GM21381 (cell line): Measurements from ENCODE around the gene KDM4F.

ENCODE experiments used
- ATAC-seq: cut with Tn5 transposase; IDR thresholded peaks from one replicate; pipeline ENCODE4 v1.9.1; 2021; ENCODE audit warnings: mild to moderate bottlenecking, moderate library complexity; ENCODE audit not compliant: unreplicated experiment

KDM4F gene

DNA sequence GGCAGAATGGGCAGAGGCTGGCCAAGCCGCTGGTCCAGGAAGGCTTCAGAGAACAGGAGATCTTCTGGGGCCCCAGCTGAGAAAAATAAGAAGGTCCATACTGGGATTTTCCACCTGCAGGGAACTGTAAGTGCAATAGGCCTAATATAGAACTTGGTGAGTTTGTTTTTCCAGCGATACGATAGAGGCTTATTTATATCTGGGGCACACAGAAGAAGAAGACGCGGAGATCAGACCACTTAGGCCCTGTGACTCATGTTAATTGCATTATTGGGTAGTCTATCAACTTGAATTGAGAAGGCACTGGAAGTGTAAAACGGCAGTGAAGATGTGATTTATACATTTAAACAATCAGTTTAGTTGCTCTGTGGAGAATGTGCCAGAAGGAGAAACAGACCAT lies 9.8 kb downstream of the KDM4F start:
- no peak for ATAC-seq

DNA sequence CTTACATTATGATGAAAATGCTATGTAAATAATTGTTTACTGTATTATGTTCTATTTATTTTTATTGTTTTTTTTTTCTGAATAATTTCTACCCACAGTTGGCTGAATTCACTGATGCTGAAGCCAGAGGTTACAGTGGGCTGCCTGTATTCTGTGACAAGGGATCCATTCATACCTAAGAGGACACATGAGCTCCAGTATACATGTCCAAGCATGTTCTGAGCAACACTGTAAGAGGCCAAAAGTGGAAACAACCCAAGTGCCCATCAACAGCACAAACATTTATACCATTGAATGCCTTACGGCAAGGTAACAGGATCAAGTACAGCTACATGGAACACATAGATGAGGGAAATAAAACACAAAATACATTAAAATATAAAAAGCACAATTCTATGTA lies 16.1 kb downstream of the KDM4F start:
- ATAC-seq = no peak

- ATAC-seq = peak; percentile 36
These were observed 17.5 kb downstream of the KDM4F start, which contains the start of gene SRSF8 for GRCh38 chr11:95066716-95067038. SRSF8 (plus strand) TSS chr11:95066919; CDS start chr11:95067227, 308 bp downstream.

DNA sequence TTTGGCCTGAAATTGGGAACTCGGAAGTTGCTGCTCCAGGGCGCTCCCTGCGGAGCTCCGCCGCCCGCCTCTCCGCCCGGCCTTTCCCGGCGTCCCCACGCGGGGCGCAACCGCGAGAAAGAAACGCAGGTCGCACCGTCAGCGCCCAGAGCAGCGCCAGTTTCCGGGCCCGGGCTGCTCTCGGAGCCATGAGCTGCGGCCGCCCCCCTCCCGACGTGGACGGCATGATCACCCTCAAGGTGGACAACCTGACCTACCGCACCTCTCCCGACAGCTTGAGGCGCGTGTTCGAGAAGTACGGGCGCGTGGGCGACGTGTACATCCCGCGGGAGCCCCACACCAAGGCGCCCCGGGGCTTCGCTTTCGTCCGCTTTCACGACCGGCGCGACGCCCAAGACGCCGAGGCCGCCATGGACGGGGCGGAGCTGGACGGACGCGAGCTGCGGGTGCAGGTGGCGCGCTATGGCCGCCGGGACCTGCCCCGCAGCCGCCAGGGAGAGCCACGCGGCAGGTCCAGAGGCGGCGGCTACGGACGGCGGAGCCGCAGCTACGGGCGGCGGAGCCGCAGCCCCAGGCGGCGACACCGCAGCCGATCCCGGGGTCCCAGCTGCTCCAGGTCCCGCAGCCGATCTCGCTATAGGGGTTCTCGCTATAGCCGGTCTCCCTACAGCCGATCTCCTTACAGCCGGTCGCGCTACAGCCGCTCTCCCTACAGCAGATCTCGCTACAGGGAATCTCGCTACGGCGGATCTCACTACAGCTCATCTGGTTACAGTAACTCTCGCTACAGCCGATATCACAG lies 18.0 kb downstream of the KDM4F start:
- peak; percentile 68 for ATAC-seq

DNA sequence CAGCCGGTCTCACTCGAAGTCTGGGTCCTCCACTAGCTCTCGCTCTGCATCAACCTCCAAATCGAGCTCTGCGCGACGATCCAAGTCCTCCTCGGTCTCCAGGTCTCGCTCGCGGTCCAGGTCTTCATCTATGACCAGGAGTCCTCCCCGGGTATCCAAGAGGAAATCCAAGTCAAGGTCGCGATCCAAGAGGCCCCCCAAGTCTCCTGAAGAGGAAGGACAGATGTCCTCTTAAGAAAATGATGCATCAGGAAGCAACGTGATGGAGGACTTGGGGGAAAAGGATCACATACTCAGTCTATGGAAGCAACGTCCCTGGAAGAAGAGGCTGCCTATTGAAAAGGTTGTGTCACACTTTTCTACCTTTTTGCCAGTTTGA lies 18.6 kb downstream of the KDM4F start:
- ATAC-seq = no peak

DNA sequence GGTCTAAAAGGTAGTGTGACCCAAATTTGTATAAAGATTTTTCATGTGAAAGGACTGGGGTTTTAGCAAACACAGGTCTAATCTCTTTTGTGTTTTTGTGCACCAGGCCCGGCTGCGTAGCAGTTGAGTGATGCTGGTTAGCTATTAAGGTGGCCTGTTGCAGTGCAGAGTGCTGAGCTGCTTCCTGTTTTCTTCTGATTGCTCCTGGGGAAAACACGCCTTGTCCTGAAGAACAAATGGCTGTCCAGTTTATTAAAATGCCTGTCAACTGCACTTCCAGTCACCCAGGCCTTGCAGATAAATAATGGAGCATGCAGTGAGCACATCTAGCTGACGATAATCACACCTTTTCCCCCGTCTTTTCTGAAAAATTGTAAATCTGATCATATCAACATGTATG lies 19.3 kb downstream of the KDM4F start:
- peak; percentile 65 for ATAC-seq

DNA sequence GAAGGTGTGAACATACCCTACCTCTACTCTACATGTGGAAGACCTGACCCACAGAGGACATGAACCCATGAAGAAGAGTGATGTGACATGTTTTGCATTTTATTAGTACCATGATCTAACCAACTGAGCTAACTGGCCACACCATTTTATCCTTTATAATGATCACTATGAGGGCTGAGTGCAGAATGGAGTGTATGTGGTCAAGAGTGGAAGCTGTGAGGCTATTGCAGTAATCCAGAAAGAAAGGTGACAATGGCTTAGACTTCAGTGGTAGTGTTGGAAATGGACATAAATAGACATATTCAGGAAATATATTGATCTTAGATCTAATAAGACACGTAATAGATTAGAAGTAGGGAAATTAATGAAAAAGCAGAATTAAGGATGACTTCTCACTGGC lies 21.2 kb downstream of the KDM4F start:
- no peak for ATAC-seq

DNA sequence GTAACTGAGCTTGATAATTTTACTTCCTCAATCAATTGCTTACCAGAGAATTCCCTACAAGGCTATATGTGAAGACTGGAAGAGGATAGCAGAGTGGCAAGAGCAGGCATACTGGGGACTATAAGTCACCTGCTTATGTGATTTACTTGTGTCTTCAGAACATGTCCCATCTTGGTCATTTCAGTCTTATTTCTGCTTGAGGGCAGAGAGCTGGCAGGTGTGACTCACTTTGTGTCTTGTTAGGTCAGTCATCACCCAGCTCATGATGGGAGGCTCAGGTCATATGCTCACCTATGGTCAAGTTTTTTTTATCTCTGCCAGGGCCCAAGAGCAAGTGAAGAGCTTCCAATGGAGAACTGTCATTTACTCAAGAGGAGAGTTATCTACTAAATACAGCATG lies 23.7 kb downstream of the KDM4F start:
- ATAC-seq = no peak

DNA sequence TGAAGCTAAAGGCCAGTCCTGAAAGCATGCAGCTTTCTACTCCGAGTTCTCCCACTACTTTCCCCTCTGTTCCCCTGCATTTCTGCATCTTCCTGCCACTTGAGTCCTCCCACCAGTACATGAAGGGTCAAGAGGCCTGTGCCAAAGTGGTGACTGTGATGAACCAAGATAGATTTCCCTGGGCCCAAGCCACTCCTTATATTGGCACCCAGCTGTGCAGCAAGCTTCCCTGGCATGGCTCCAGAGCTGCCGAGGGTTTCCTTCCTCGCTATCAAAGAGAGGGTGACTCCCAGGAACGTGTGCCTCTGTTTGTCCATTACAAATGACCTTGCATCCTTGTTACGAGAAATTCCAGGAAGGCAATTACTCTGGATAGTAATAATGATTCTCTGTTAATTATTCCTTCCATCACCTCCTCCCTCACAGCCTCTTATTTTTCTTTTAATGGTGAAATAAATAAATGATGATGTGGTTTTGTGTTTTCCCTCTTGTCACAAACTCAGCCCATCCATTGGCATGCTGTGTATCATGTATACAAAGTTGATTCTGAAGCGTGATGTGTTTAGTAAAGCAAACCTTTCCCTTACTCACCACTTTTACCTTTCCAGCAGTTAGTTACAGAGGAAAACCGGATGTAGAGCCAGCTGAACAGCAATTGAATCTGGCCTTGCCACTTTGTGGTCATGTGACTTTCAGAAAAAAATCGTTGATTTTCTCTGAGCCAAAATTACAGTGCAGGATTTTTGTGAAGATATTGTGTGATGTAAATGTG lies 25.8 kb downstream of the KDM4F start:
- no peak for ATAC-seq

GRCh38 chr11:95076416-95076815 lies 27.2 kb downstream of the KDM4F start:
- no peak for ATAC-seq

DNA sequence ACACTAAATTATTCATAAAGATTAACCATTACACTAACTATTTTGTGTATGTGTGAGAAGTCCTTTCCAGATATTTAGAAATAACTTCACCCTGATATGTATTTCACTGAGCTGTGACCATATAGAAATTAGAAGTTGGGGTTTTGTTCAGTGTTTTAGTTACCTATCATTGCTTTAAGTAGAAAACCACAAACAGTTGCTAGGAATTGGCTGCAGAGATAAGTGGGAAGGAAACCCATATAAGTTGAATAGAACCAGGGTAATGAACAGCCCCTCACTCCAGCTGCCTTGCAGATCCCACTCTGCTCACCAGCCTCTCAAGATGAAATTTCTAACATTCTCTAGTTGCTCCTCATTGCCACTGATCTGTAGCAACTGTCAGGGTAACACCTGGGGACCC lies 27.8 kb downstream of the KDM4F start:
- no peak for ATAC-seq

GRCh38 chr11:95078526-95078925 lies 29.3 kb downstream of the KDM4F start:
- no peak for ATAC-seq

DNA sequence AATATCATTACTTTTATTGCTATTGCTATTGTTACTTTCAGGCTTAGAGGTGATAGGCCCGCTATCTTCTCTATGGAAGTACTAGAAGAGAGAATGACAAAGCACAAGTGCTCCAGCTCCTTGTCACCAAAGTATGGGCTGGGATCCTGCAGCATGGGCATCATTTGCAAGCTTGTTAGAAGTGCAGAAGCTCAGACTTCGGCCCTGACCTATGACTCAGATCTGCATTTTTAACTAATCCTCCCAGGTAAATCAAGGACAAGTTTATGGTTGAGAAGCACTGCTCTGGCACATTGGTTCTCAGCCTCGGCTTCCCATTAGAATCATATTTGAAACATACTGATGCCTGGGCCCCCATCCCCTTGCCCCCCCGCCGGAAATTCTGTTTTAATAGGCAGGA lies 31.8 kb downstream of the KDM4F start:
- ATAC-seq = no peak

GRCh38 chr11:95081412-95081811 lies 32.2 kb downstream of the KDM4F start:
- no peak for ATAC-seq

- no peak for ATAC-seq
These were observed 33.4 kb downstream of the KDM4F start for GRCh38 chr11:95082576-95083001.

DNA sequence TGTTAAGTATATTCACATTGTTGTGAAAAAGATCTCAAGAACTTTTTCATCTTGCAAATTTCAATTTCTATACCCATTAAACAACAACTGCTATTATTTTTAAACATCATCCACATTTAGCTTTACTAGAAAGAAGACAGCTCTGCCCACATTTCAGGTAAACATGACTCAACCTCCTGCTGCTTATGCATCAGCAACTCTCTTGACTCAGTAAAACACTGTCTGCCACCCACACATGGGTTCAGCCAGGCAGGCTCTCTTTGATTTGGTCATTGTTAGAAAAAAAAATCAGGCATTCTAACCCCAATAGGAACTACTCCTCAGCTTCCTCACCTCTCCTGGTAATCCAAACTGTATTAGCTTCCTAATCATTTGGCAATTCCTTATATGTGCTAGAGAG lies 35.3 kb downstream of the KDM4F start:
- no peak for ATAC-seq

DNA sequence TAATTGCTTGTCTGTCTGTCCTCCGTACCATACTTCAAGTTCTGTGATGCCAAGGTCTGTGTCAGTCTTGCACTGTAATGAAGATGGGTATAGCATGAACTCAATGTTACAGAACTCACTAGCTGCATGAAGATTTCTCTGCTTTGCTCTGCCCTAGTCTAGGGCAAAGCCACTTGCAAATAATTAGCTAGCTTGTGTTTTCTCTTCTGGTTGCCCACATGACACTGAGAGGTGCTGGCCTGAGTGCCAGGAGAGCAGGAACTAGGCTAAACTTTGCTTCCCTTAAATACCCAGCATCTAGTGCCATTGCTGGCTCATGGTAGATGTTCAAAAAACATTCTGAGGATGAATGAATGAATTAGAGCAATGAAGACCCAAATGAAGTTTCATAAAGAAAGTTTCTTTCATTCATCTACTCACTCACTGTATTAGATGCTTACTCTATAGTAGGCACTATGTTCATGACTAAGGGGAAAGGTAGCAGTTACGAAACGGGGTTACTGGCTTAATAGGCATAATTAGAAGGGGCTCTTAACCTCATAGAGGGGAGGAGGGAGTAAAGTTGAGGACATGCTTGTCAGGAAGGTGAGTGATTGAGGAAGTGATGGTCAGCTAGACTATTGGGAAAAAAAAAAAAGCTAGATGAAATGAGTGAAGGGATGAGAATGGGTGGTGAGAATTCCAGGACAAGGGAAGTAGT lies 36.0 kb downstream of the KDM4F start:
- no peak for ATAC-seq

- ATAC-seq = no peak
These were observed 36.9 kb downstream of the KDM4F start for GRCh38 chr11:95086151-95086550.

- no peak for ATAC-seq
These were observed 37.8 kb downstream of the KDM4F start for GRCh38 chr11:95086836-95087570.

GRCh38 chr11:95088946-95089619 lies 39.9 kb downstream of the KDM4F start:
- ATAC-seq = peak; percentile 48
